ENCODE measurements around the gene SLC36A3.
A peak's percentile ranks its signal among the peaks of the same experiment; 100 is the strongest.
"Not testable (repeated sequence)": the region's sequence is repeated elsewhere in the genome, so short reads cannot be mapped to it uniquely, and the experiment has no call there.

SLC36A3 gene

GRCh38 chr5:151258816-151259215 is 44.8 kb downstream of the SLC36A3 start:
- no peak for DNase-seq

- DNase-seq, result no peak
These were observed 45.4 kb downstream of the SLC36A3 start for GRCh38 chr5:151258201-151258611.

- DNase-seq, result no peak
These were observed 45.8 kb downstream of the SLC36A3 start for GRCh38 chr5:151257731-151258181.

- DNase-seq, result no peak
These were observed 47.8 kb downstream of the SLC36A3 start for GRCh38 chr5:151255621-151256286.

GRCh38 chr5:151254990-151255389 is 48.6 kb downstream of the SLC36A3 start:
- DNase-seq, result not testable (repeated sequence)

GRCh38 chr5:151254556-151254955 is 49.0 kb downstream of the SLC36A3 start:
- no peak for DNase-seq

- no peak for DNase-seq
These were observed 50.0 kb downstream of the SLC36A3 start for GRCh38 chr5:151253605-151253950.

GRCh38 chr5:151252762-151253604 is 50.6 kb downstream of the SLC36A3 start, which contains the start of gene GM2A:
Gene GM2A, plus strand, starts transcription at chr5:151253185. Its CDS starts 32 bp downstream, at chr5:151253217.
- DNase-seq, result peak; percentile 75

- no peak for DNase-seq
These were observed 51.9 kb downstream of the SLC36A3 start for GRCh38 chr5:151251621-151252020.

- DNase-seq, result no peak
These were observed 52.5 kb downstream of the SLC36A3 start for GRCh38 chr5:151251001-151251551.

GRCh38 chr5:151250346-151251000 is 53.1 kb downstream of the SLC36A3 start:
- no peak for DNase-seq

- no peak for DNase-seq
These were observed 54.3 kb downstream of the SLC36A3 start for GRCh38 chr5:151249281-151249680.

GRCh38 chr5:151248651-151249050 is 54.9 kb downstream of the SLC36A3 start:
- no peak for DNase-seq

GRCh38 chr5:151245680-151246219 is 57.8 kb downstream of the SLC36A3 start:
- DNase-seq, result no peak

- DNase-seq, result no peak
These were observed 59.4 kb downstream of the SLC36A3 start for GRCh38 chr5:151244206-151244605.

GRCh38 chr5:151243564-151243963 is 60.0 kb downstream of the SLC36A3 start:
- DNase-seq, result no peak

GRCh38 chr5:151243127-151243526 is 60.4 kb downstream of the SLC36A3 start:
- no peak for DNase-seq

GRCh38 chr5:151240924-151241635 is 62.5 kb downstream of the SLC36A3 start:
- DNase-seq, result no peak

GRCh38 chr5:151240268-151240835 is 63.2 kb downstream of the SLC36A3 start:
- not testable (repeated sequence) for DNase-seq

- DNase-seq, result no peak
These were observed 64.2 kb downstream of the SLC36A3 start for GRCh38 chr5:151239237-151239861.

GRCh38 chr5:151238303-151238741 is 65.2 kb downstream of the SLC36A3 start:
- no peak for DNase-seq
